ENCODE measurements around the gene SCP2.
"Not testable (repeated sequence)": the region's sequence is repeated elsewhere in the genome, so short reads cannot be mapped to it uniquely, and the experiment has no call there.

SCP2 gene

GRCh38 chr1:52943876-52944416, 16.9 kb downstream of the SCP2 start:
- no peak for DNase-seq (ENCODE audit: low read depth)
- H3K4me3 ChIP-seq (ENCODE audit: low read depth, low read length) = no peak overlapping the region
- no peak for TF ChIP-seq CTCF (IDR thresholded peaks at IDR 0.05; ENCODE audit: insufficient read depth, low read depth, low read length, missing control alignments)

- DNase-seq (ENCODE audit: low read depth) = no peak
- no peak for TF ChIP-seq CTCF (IDR thresholded peaks at IDR 0.05; ENCODE audit: insufficient read depth, low read depth, low read length, missing control alignments)
- no peak overlapping the region for H3K4me3 ChIP-seq (ENCODE audit: low read depth, low read length)
Observed at GRCh38 chr1:52944566-52944965, 17.5 kb downstream of the SCP2 start.

GRCh38 chr1:52947490-52947889, 20.4 kb downstream of the SCP2 start:
- TF ChIP-seq CTCF (IDR thresholded peaks at IDR 0.05; ENCODE audit: insufficient read depth, low read depth, low read length, missing control alignments) = no peak
- no peak for DNase-seq (ENCODE audit: low read depth)
- H3K4me3 ChIP-seq (ENCODE audit: low read depth, low read length) = no peak overlapping the region

GRCh38 chr1:52949602-52950001, 22.5 kb downstream of the SCP2 start:
- H3K4me3 ChIP-seq (ENCODE audit: low read depth, low read length); DNase-seq (ENCODE audit: low read depth): not testable (repeated sequence)

GRCh38 chr1:52952112-52952511, 25.0 kb downstream of the SCP2 start:
- no peak overlapping the region for H3K4me3 ChIP-seq (ENCODE audit: low read depth, low read length)
- DNase-seq (ENCODE audit: low read depth) = no peak
- TF ChIP-seq CTCF (IDR thresholded peaks at IDR 0.05; ENCODE audit: insufficient read depth, low read depth, low read length, missing control alignments) = no peak

- TF ChIP-seq CTCF (IDR thresholded peaks at IDR 0.05; ENCODE audit: insufficient read depth, low read depth, low read length, missing control alignments) = no peak
- no peak overlapping the region for H3K4me3 ChIP-seq (ENCODE audit: low read depth, low read length)
- no peak for DNase-seq (ENCODE audit: low read depth)
Observed at GRCh38 chr1:52955129-52955970, 28.3 kb downstream of the SCP2 start.

- TF ChIP-seq CTCF (IDR thresholded peaks at IDR 0.05; ENCODE audit: insufficient read depth, low read depth, low read length, missing control alignments) = no peak
- H3K4me3 ChIP-seq (ENCODE audit: low read depth, low read length) = no peak overlapping the region
- DNase-seq (ENCODE audit: low read depth) = no peak
Observed at GRCh38 chr1:52963101-52963500, 36.0 kb downstream of the SCP2 start.

All from GM12865 (cell line).